OCI-LY3 (cell line): ENCODE results near the gene DIO1.

Source experiments
- H2AFZ ChIP-seq: fragments of 200-600, 300-600 bp; shearing (Covaris generic); 2 replicates; pipeline ENCODE4 v1.6.0; 2014; ENCODE audit warnings: antibody characterized with exemption, low read depth, low read length
- H3K27ac ChIP-seq: fragments of 200-600, 300-600 bp; sonication (generic); 2 replicates; pipeline ENCODE4 v1.5.1; 2014; ENCODE audit warnings: mild to moderate bottlenecking, low read length, moderate library complexity, mixed read lengths
- H3K27me3 ChIP-seq: fragments of 200-600, 300-600 bp; sonication (generic); 2 replicates; pipeline ENCODE4 v1.6.1; 2014; ENCODE audit warnings: low read depth, low read length, mixed read lengths
- H3K36me3 ChIP-seq: fragments of 200-600, 300-600 bp; sonication (generic); replicated peaks from 2 replicates; pipeline ENCODE3; 2014; ENCODE audit warnings: low read depth, low read length, mixed read lengths
- H3K4me1 ChIP-seq: fragments of 300-600, 200-600 bp; sonication (generic); 2 replicates; pipeline ENCODE4 v1.6.1; 2014; ENCODE audit warnings: low read length, mixed read lengths
- H3K4me2 ChIP-seq: fragments of 200-600, 300-600 bp; sonication (generic); 2 replicates; pipeline ENCODE4 v1.6.1; 2014; ENCODE audit warnings: low read length, mixed read lengths
- H3K4me3 ChIP-seq: fragments of 300-600, 200-600 bp; sonication (generic); 2 replicates; pipeline ENCODE4 v1.5.1; 2014; ENCODE audit warnings: antibody characterized with exemption, mild to moderate bottlenecking, low read length, moderate library complexity
- H3K79me2 ChIP-seq: fragments of 300-600, 200-600 bp; shearing (Covaris generic); 2 replicates; pipeline ENCODE4 v1.6.1; 2014; ENCODE audit warnings: mild to moderate bottlenecking, low read length, mixed read lengths
- H3K9ac ChIP-seq: fragments of 300-600, 200-600 bp; shearing (Covaris generic); 2 replicates; pipeline ENCODE4 v1.6.0; 2014; ENCODE audit warnings: mild to moderate bottlenecking, low read length, moderate library complexity
- H3K9me3 ChIP-seq: fragments of 200-600, 300-600 bp; shearing (Covaris generic); 2 replicates; pipeline ENCODE4 v1.6.1; 2014; ENCODE audit warnings: low read length, mixed read lengths; ENCODE audit not compliant: insufficient read depth
- H4K20me1 ChIP-seq: fragments of 200-600, 300-600 bp; sonication (generic); 2 replicates; pipeline ENCODE4 v1.6.1; 2016; ENCODE audit warnings: low read length, mixed read lengths; ENCODE audit not compliant: insufficient read depth
- CTCF ChIP-seq: fragments of 200-600, 300-600 bp; sonication (generic); IDR thresholded peaks from 2 replicates; pipeline ENCODE4 v1.5.1; 2014; ENCODE audit warnings: antibody characterized with exemption, low read length, low read depth
- EZH2phosphoT487 ChIP-seq: fragments of 200-600 bp; shearing (Covaris generic); IDR thresholded peaks from 2 replicates; pipeline ENCODE4 v1.6.1; 2018; ENCODE audit warnings: antibody characterized with exemption, mixed run types, low read depth

DIO1 gene

DNA sequence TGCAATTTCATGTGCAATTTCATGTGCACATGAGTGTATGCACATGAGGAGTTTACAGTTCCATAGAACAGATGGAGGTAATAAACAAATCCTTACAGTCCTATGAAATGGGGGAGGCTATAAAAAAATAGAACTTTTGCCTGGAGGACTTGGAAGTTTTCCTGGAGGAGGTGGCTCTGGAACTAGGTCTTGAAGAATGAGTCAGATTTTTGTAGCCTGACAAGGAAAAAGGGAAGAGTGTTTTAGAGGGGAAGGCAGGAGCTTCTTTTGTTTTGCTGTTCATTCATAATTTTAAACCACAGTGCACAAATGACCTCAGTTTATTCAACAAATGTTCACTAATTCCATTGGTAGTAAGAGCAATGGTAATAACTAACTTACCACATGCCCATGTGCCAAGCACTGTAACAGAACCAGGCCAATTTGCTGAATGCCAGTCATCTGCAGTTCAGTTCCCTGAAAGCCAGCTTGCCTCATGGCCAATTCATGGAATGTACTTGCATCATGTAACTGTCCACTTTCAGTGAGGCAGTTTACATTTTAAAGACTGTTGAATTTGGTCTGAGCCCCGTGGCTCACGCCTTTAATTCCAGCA is 2.7 kb downstream of the DIO1 start:
- Histone ChIP-seq H3K4me1 (peaks cover 23% of the 10 kb centered on the region), H3K36me3 (no peaks in the 10 kb centered on the region)

GRCh38 chr1:53899206-53899628 is 5.2 kb downstream of the DIO1 start:
- peaks cover 1% of the 10 kb centered on the region; the same call in 1 of the 2 replicates for H3K4me1 ChIP-seq
- H3K36me3 ChIP-seq: no peaks in the 10 kb centered on the region
- no peaks in the 10 kb centered on the region for H3K9me3 ChIP-seq
- H4K20me1 ChIP-seq: no peaks in the 10 kb centered on the region
- no peak overlapping the region for H3K4me3 ChIP-seq
- H2AFZ ChIP-seq: no peak overlapping the region
- H3K79me2 ChIP-seq: no peaks in the 10 kb centered on the region
- H3K27me3 ChIP-seq: no peaks in the 10 kb centered on the region
- no peak overlapping the region for H3K27ac ChIP-seq
- TF ChIP-seq EZH2phosphoT487 (no peak), CTCF (no peak)
- H3K4me2 ChIP-seq: no peak overlapping the region
- H3K9ac ChIP-seq: no peak overlapping the region

More for the DNA sequence above, 2.7 kb downstream of the DIO1 start:
- no peak for TF ChIP-seq CTCF
- no peak for TF ChIP-seq EZH2phosphoT487
- no peaks in the 10 kb centered on the region for H4K20me1 ChIP-seq
- H3K27me3 ChIP-seq: no peaks in the 10 kb centered on the region
- no peak overlapping the region for H3K4me3 ChIP-seq
- H3K27ac ChIP-seq: no peak overlapping the region
- H3K9ac ChIP-seq: no peak overlapping the region
- no peaks in the 10 kb centered on the region for H3K9me3 ChIP-seq
- no peaks in the 10 kb centered on the region for H3K79me2 ChIP-seq
- H2AFZ ChIP-seq: no peak overlapping the region
- no peak overlapping the region for H3K4me2 ChIP-seq

GRCh38 chr1:53899708-53900107 is 5.7 kb downstream of the DIO1 start:
- H3K4me2 ChIP-seq: no peak overlapping the region
- no peaks in the 10 kb centered on the region for H3K79me2 ChIP-seq
- no peak overlapping the region for H3K4me3 ChIP-seq
- no peaks in the 10 kb centered on the region for H3K36me3 ChIP-seq
- no peak overlapping the region for H3K9ac ChIP-seq
- TF ChIP-seq CTCF: no peak
- no peak for TF ChIP-seq EZH2phosphoT487
- no peaks in the 10 kb centered on the region for H4K20me1 ChIP-seq
- H3K27me3 ChIP-seq: no peaks in the 10 kb centered on the region
- H3K4me1 ChIP-seq: no peaks in the 10 kb centered on the region
- no peak overlapping the region for H3K27ac ChIP-seq
- H2AFZ ChIP-seq: no peak overlapping the region
- H3K9me3 ChIP-seq: no peaks in the 10 kb centered on the region

DNA sequence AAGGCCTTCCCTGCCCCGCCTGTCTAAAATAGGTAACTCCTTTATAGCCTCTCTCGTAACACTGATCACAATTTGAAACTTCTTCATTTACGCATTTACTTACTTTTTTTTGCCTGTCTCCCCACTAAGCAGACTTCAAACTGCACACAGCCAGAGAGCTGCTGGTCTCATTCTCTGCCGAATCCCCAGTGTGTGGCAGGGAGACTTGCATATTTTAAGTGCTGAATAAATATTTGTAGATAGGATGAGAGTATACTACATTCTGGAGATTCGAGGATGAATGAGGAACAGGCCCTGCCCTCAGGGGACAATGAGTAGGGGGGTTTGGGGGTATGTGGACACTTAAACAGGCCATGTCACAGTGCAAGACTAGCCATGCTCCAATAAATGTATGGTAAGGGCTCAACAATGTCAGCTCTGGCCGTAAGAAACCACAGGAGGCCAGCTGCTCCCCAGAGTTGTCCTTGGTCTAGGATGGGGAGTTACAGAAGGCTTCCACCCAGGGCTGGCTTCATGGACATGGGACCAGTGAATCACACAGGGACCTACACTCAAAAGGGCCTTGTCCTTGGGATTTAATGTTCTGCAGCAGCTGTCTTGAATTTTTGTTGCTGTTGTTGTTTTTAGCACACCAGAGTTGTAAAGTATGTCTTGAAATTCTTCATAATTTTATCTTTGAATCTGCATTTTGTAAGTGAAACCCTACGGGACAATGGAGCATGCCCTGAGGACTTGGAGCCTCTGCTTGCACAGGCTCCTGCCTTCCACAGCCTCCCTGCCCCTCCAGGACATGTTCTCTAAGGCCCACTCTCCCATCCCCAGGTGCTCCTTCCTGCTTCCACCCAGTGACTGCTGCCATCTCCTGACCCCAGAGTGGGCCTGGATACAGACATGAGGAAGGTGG is 8.5 kb downstream of the DIO1 start:
- TF ChIP-seq EZH2phosphoT487: no peak
- no peak for TF ChIP-seq CTCF
- H3K4me1 ChIP-seq: no peaks in the 10 kb centered on the region
- no peak overlapping the region for H3K4me2 ChIP-seq

More for the DNA sequence above, 8.5 kb downstream of the DIO1 start:
- Histone ChIP-seq H2AFZ (no peak overlapping the region), H3K36me3 (no peaks in the 10 kb centered on the region), H3K27me3 (no peaks in the 10 kb centered on the region), H3K79me2 (no peaks in the 10 kb centered on the region), H3K27ac (no peak overlapping the region), H3K9me3 (no peaks in the 10 kb centered on the region), H4K20me1 (no peaks in the 10 kb centered on the region), H3K4me3 (no peak overlapping the region), H3K9ac (no peak overlapping the region)
